Skin of body (tissue), 2 donors: Measurements from ENCODE around the gene FAM81A. TPM values are rescaled to one million over a fixed set of nuclear protein-coding genes. Genes with fewer than 3 reads are reported as not detected.
A peak's percentile ranks its signal among the peaks of the same experiment; 100 is the strongest.
"Not testable (repeated sequence)": the region's sequence is repeated elsewhere in the genome, so short reads cannot be mapped to it uniquely, and the experiment has no call there.

ENCODE experiments used
- DNase-seq: peaks from one replicate; lab custom pipeline; 2025; lab: John Stamatoyannopoulos, UW
- total RNA-seq: library from RNA; depleted of rRNA; stranded (reverse); fragments of >200 nt; gene quantifications from one replicate; pipeline ENCODE4 v1.2.3, GENCODE V29; 2014

The FAM81A gene
- total RNA-seq, result 0.39 TPM

GRCh38 chr15:59437817-59438624 lies at the start of gene FAM81A:
FAM81A (plus strand) TSS chr15:59438186; CDS start chr15:59458627, 20,441 bp downstream.
- DNase-seq, result peak; percentile 72

DNA sequence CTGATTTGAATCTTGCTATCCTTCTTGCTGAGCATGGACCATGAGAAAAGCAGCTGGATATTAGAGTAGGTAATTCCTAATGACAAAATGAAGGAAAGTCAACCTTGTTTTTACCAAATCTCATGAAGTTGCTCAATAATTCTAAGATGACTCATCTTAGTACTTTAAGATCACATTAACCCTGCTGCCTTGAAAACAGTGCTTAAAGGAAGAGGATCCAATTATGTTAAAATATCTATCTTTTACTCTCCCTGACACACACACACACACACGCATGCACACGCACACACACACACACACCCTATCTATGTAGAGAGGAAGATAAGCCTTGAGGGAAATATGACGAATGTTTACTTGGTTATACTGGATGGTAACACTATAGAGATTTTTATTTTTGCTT lies 49.3 kb upstream of the FAM81A start:
- DNase-seq, result no peak

GRCh38 chr15:59392299-59392698 lies 45.7 kb upstream of the FAM81A start:
- no peak for DNase-seq

DNA sequence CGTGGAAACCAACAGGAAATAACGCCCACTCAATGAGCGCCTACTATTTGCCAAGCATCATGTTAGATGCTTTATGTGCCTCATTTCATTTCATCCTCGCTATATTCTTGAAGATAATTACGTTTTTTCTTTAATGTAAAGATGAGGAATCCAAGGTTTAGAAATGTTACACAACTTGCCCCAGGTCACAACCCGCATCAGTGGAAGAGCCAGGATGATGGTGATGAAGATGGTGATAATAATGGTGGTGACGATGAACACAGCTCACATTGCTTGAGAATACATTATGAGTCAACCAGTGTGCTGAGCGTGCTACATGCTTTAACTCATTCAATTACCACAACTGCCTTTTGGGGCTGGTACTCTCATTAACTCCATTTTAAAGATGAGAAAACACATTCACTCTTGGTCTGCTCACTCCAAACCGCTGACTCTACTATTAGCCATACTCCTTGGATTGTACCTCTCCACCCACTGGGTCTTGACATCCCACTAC lies 43.8 kb upstream of the FAM81A start:
- no peak for DNase-seq

- DNase-seq, result no peak
These were observed 41.8 kb upstream of the FAM81A start for GRCh38 chr15:59396211-59396610.

DNA sequence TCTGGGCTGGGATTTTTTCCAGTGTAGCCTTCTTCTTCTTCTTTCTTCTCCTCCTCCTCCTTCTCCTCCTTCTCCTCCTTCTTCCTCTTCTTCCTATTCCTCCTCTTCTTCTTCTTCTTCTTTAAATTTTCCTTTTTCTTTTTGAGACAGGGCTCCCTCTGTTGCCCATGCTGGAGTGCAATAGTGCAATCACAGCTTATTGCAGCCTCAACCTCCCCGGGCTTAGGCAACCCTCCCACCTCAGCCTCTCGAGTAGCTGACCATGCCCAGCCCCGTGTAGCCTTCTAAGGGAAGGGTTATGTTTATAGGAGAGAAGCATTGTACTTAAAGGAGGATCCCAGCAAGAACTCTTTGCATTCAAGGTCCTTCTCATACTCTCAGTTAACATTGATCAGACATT lies 41.3 kb upstream of the FAM81A start:
- no peak for DNase-seq

- DNase-seq, result no peak
These were observed 39.8 kb upstream of the FAM81A start for GRCh38 chr15:59398220-59398619.

DNA sequence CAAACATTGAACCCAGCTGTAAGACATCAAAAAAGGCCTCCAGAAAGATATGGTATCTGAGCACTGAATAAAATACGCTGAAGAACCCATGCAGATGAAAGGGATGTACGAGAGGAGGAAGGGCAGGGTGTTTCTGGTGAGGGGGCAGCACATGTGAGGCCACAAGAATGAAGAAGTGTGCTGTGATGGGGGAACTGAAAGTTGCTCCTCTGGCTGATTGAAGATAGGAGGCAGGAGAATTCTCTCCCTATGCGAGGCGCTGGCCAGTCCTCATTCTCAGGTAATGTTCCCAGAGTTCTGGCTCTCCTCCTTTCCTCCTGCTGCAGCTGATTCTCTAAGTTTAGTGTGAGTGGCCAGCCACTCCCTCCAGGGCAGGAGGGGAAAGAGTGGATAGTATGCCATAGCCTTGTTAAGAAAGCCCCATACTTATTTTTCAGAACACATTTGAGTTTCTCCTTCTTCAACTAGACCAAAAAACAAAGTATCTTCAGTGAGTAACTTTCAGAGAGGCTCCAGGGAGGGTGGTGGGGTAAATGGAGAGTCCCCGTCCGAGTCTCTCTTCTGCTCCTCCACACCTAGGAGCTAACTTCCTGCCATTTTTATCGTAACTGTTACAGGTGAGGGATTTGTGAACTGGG lies 38.4 kb upstream of the FAM81A start:
- no peak for DNase-seq

DNA sequence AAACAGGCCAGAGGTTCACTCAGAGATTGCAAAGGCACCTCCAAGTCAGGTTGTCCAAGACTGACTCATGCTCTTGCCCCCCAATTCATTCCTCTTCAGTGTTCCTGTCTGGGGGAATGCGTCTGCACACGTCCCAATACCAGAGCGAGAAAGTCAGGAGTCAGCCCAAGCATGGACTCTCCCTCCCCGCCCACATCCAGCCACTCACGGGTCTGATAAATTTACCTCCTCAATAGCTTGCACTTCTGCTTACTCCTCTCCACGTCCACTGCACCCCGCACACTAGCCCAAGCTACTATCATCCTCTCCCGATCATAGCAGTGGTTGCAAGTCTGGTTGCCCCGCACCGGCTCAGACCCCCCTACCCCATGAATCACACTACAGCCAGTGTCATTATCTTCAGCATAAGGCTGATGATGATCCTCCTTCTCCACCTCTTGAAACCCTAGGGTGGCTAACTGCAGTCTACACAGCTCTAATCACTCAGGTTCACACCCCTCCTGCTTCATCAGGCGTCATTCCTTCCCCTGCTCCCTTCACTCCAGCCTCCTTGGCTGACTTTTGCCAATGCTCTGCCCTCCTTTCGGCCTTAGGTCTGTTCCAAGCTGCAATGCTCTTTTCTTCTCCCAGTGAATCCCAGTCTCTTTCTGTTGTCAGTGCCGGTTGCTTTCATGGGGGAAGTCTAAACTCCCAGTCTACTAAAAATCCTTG lies 37.7 kb upstream of the FAM81A start:
- DNase-seq, result no peak

- not testable (repeated sequence) for DNase-seq
These were observed 36.7 kb upstream of the FAM81A start for GRCh38 chr15:59401051-59401823.

DNA sequence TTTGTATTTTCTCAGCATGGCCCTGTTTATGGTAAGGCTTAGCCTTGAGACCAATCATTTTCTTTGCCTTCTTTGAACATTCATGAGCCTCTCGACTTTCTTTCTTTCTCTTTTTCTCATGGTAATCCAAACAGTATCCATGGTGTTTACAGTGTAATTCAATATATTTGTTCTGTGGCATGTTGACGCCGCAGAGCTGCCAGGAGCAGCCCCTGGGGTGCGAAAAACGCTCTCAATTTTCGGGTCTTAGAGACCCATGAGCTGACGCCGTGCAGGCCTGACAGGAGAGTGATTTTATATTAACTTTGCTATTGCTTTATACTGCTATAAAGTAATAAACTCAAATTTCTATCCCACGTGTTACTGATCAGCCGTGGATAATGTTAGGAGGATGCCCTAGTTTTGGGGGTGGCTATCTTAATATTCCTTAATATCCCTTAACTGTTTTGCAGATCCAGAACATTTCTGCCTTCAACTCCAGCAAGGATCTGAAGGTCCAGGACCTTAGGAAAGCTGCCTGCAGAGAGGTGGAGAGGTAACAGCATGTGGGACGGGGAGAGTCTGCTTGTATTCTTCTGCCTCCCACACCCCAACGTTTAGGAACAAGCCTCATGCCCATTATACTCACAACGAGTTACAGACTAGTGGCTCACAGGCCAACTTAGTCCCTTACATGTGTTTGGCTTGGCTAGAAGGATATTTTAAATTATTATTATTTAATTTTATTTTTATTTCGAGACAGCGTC lies 36.0 kb upstream of the FAM81A start:
- no peak for DNase-seq

- no peak for DNase-seq
These were observed 32.9 kb upstream of the FAM81A start for GRCh38 chr15:59405079-59405478.

DNA sequence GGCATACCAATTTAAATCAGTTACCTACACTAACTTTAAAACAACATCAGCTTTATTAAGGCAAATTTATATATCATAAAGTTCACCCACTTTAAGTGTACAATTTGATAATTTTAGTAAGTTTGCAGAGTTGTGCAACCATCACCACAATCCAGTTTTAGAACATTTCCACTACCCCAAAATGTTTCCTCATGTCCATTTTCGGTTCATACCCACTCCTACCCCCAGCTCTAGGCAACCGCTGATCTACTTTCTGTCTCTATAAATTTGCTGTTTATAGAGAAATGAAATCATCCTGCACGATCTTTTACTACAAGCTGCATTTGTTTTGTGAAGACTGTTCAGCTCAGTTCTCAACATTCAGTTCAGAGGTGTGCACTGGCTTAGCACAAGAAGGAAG lies 31.5 kb upstream of the FAM81A start:
- DNase-seq, result no peak

- DNase-seq, result no peak
These were observed 30.0 kb upstream of the FAM81A start for GRCh38 chr15:59407946-59408345.

DNA sequence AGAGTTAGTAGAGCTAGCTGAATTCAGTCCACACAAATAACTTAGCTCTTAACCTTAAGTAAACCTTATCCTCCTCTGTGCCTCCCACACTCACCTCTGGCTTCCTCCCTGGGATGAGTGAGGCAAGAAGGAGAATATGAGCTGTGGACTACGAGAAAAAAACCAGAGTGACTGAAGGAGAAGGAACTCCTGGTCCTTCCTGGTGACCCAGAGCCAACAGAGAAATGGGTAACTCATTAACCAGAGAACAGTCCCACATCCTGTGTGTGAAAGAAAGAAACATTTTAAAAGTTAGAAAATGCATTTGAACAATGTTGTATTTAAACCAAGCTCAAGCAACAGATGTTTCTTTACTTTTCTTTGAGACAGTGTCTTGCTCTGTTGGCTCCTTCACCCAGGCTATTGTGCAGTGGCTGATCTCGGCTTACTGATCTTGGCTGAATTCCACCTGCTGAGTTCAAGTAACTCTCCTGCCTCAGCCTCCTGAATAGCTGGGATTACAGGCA lies 27.5 kb upstream of the FAM81A start:
- DNase-seq, result no peak

DNA sequence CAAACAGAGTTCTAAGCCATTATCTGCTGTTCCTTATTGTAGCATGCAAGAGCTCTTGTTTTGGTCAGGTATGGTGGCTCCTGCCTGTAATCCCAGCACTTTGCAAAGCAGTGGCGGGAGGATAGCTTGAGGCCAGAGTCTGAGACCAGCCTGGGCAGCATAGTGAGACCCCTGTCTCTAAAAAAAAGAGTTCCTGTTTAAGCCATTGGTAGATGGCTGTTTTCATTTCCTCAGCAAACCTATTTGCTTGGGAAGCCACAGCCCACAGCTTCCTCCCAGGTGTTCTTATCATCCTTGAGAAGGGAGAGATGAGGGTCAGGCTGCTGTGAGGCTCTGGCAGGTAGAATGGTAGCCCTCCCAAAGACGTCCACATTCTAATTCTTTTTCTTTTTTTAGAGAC lies 24.4 kb upstream of the FAM81A start:
- no peak for DNase-seq

DNA sequence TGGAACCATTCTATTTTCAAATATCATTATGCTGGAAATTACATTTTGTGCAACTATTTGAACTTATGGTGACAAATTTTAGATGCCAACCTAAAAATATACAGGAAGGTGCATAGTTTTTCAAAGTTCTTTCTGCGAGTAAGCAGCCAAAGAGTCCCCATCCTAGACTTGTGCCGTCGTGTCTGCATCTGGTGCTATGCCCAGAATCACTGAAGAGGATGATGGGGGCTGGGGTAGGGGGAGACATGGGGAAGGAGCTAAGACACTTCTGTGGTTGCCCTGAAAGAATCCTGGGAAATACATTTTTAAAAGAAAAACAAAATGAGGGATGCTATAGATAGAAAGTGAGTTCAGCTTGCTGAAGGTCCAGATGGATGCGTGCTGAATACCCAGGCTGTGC lies 21.2 kb upstream of the FAM81A start:
- no peak for DNase-seq

DNA sequence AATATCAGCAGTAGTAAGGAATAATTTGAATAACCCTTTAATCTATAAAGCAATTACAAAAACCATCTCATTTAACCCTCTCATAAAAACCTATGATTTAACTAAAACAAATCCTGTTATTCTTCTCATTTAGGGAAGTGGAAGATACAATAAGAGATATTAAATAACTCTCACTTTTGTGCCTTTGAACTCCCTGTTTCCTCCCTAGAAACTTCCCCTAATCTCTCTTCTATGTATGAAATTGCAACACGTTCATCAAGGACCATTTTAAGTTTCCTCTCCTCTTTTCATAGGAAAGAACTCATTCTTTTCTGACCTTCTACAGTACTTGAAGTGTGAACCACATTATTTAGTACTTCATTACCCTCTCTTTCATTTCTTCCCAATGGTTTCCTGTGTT lies 18.8 kb upstream of the FAM81A start:
- DNase-seq, result no peak

DNA sequence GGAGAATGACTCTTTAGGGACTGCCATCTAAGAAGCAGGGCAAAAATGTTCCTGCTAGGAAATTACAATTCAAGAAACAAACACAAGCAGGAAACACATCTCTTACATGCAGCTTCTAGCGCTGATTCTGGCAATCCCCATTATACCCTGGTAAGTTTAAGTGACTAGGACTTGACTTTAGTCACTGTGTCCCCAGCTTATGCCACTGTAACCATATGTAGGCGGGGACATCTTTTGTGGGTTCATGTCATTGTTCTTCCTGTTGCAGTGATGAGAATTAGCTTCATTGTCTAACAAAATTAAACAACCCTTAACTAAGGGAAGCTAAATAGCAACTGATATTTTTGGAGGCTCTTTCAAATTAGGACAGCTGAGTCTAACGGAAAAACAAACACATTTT lies 17.9 kb upstream of the FAM81A start:
- DNase-seq, result no peak

DNA sequence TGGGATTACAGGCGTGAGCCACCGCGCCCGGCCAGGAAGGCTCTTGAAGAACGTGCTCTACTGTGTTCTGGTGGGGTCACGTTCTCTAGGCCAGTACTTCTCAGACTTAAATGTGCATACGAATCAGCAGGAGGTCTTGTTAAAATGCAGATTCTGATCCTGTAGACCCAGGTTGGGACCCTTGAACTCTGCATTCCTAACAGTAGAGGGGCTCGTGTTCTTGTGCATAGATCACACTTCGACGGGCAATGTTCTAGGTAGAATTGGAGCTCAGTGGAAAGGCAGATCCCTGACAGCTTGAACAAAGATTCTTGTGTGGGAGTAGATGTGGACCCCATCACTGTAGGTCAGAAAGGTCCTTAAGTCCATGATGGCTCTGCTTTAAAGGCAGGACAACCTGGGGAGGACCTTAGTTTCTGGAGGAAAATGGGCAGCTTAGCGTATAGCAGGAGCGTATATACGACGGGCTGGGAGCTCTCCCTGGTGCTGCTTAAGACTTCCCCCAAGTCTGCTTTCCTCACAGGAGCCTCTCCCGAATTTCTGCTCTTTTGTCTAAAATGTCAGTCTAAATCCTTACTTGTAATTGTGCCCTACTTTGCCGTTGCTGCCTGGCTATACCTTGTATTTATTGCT lies 16.9 kb upstream of the FAM81A start:
- DNase-seq, result no peak
